ENCODE results near the gene WDR77.

The WDR77 gene

DNA sequence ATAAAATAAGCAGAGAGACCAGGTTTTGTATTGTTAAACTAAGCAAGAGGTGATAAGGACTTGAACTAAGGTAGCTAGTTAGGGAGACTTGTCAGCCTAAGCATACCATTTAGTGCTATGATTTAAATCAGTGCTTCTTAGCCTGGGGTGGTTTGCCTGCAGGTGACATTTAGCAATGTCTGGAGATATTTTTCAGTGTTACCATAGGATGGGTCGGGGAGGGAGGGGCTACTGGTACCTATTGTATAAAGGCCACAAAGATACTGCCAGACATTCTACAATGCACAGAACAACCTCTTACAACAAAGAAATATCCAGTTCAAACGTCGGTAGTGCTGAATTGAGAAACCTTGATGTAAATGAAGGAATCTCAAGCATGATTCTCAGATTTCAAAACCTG, 3.5 kb upstream of the WDR77 start:
- Histone ChIP-seq H3K4me3 (no peak overlapping the region), H3K27ac (no peak overlapping the region)
- DNase-seq (ENCODE audit: low spot score) = no peak
- TF ChIP-seq, protein P1, sequence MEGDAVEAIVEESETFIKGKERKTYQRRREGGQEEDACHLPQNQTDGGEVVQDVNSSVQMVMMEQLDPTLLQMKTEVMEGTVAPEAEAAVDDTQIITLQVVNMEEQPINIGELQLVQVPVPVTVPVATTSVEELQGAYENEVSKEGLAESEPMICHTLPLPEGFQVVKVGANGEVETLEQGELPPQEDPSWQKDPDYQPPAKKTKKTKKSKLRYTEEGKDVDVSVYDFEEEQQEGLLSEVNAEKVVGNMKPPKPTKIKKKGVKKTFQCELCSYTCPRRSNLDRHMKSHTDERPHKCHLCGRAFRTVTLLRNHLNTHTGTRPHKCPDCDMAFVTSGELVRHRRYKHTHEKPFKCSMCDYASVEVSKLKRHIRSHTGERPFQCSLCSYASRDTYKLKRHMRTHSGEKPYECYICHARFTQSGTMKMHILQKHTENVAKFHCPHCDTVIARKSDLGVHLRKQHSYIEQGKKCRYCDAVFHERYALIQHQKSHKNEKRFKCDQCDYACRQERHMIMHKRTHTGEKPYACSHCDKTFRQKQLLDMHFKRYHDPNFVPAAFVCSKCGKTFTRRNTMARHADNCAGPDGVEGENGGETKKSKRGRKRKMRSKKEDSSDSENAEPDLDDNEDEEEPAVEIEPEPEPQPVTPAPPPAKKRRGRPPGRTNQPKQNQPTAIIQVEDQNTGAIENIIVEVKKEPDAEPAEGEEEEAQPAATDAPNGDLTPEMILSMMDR (IDR thresholded peaks at IDR 0.05) = no peak

DNA sequence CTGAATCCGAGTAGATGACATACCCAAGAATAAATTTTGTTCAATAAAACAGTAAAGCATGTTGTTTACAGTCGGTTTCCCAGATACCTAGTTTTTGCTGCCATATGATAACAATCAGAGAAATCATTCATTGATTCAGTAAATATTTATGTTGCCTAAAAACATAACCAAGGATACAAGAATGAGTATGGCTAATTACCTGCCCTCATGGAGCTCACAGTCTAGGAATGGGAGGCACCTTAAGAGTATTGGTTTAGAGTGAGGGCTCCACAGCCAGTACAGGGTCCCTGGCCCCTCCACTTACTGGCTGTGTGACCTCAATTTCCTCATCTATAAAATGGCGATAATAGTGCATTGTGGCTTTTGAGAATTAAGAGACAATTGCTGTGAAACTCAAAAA, 1.1 kb upstream of the WDR77 start:
- TF ChIP-seq, protein P1 (IDR thresholded peaks at IDR 0.05) = no peak
- peak overlapping the region; percentile 95 for H3K4me3 ChIP-seq
- H3K27ac ChIP-seq = no peak overlapping the region
- no peak for DNase-seq (ENCODE audit: low spot score)

DNA sequence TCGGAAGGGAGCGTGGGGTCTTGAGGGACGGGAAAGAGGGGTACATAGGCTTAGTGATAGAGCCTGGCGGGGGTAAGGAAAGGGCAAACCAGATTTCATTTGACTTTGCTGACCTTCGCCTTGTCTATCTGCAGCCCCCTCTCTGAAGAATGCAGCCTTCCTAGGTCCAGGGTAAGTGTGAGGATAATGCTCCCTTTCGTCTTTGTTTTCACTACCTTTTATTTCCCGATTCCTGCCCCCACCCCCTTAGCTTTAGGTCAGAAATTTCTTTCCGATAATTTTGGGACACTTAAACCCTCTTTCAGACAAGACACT, 604 bp upstream of the WDR77 start:
- peak overlapping the region; percentile 95 for H3K4me3 ChIP-seq
- H3K27ac ChIP-seq = peak overlapping the region; percentile 78 to 91
- TF ChIP-seq, protein P1 (IDR thresholded peaks at IDR 0.05) = no peak
- no peak for DNase-seq (ENCODE audit: low spot score)

DNA sequence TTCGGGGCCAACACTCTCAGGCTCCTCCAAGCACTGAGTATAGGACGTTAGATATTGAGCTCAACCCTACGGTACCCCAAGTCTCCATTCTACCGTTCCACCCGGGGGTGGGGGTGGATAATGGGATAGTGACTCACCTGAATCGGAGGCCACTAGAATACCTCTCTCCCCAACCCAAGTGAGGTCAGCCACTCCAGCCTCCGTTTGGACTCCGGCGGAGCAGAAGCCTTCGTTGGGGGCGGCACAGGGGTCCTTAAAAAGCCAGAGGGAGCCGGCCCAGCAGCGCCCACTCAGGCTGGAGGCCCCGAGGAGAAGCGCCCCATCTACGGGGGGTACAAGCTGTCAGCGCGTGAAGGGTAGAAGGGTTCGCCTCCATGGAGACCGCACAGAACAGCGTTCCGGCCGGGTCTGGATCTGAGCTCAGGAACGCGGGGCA, 556 bp downstream of the WDR77 start:
- TF ChIP-seq, protein P1 (IDR thresholded peaks at IDR 0.05) = no peak
- peak; percentile 77 for DNase-seq (ENCODE audit: low spot score)
- Histone ChIP-seq H3K27ac (peak overlapping the region; percentile 34 to 91), H3K4me3 (peak overlapping the region; percentile 95)

DNA sequence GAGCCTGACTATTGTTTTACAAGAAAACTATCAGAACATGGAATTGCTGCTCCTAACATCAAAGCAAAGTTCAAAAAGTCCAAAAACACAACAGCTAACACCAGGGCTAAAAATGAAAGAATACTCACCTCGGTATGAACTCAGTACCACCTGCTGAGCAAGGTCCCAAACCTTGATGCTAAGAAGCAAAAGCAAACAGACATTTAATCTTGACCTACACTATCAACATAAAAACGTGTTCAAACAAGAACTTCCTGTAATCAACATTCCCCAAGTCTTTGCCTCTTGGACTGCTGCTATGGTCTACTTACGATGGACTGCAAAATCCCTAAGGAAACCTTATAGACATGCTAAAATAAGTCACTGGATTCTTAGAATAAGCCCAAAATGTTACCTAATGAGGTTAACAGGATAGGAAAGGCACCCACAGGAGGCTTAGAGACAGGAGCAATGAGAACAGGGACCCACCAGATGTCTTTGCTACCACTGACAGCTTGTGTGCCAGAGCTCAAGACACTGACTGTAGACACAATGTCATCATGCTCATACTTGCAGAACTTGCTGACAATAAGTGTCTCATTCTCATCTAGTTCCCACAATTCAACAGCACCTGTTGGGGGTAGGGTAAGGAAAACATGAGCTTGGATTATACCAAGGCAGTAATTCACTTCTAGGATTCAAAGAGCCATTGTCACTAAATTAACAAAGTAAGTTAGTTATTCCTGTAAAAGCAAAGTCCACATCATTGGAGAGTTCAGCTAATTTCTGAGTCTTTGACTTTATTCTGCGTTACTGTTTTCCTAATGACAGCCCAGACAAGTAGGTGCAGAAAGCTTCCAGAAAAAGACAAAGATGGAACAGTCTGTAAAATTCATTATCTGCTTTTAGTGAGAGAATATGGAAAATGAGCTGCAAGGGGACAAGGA, 1.8 kb downstream of the WDR77 start:
- no peak overlapping the region for H3K27ac ChIP-seq
- DNase-seq (ENCODE audit: low spot score) = no peak
- peak overlapping the region; percentile 95 for H3K4me3 ChIP-seq
- TF ChIP-seq, protein P1 (IDR thresholded peaks at IDR 0.05) = no peak

DNA sequence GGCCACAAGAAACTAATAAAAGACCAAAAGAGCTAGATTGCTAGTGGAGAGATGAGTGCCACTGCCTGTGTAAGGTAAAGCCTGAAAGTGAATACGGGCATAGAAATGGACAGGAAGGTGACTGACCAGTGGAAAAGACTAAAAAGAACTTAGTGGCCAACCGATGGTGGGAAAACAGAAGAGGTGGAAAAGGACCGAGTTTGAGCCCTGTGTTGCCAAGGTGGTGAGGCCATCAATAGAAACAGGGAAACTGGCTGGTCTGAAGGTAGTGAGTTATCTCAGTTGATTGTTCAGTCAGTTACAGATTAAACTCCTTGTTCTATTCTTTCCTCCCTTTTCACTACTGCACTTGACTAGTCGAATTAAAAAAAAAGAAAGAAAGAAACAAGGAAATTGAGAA, 2.5 kb downstream of the WDR77 start:
- H3K27ac ChIP-seq = no peak overlapping the region
- TF ChIP-seq, protein P1 (IDR thresholded peaks at IDR 0.05) = no peak
- DNase-seq (ENCODE audit: low spot score) = no peak
- H3K4me3 ChIP-seq = no peak overlapping the region

DNA sequence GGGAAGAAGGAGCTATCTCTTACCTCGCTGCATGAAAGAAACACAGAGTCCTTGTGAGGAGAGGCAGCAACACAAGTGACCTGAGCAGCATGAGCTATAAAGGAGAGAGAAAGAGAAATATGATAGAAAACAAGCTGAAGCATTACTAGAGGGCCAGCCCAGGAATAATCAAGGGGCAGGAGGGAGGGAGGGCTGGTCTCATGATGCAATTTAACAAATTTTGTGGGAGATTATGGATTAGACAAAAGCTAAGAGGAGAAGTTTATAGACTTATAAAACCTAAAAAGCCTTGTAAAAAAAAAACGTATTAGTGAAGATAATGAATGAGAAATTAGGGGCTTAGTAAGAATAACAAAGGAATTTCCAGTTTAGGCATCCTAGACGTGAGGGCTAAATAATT, 5.0 kb downstream of the WDR77 start:
- DNase-seq (ENCODE audit: low spot score) = no peak
- Histone ChIP-seq H3K4me3 (no peak overlapping the region), H3K27ac (no peak overlapping the region)
- TF ChIP-seq, protein P1 (IDR thresholded peaks at IDR 0.05) = no peak
